HG03565 (cell line): Measurements from ENCODE around the gene WDR62.

ENCODE experiments used
- ATAC-seq: cut with Tn5 transposase; IDR thresholded peaks from one replicate; pipeline ENCODE4 v1.9.1; 2021; ENCODE audit warnings: mild to moderate bottlenecking, moderate library complexity; ENCODE audit not compliant: unreplicated experiment

The WDR62 gene

DNA sequence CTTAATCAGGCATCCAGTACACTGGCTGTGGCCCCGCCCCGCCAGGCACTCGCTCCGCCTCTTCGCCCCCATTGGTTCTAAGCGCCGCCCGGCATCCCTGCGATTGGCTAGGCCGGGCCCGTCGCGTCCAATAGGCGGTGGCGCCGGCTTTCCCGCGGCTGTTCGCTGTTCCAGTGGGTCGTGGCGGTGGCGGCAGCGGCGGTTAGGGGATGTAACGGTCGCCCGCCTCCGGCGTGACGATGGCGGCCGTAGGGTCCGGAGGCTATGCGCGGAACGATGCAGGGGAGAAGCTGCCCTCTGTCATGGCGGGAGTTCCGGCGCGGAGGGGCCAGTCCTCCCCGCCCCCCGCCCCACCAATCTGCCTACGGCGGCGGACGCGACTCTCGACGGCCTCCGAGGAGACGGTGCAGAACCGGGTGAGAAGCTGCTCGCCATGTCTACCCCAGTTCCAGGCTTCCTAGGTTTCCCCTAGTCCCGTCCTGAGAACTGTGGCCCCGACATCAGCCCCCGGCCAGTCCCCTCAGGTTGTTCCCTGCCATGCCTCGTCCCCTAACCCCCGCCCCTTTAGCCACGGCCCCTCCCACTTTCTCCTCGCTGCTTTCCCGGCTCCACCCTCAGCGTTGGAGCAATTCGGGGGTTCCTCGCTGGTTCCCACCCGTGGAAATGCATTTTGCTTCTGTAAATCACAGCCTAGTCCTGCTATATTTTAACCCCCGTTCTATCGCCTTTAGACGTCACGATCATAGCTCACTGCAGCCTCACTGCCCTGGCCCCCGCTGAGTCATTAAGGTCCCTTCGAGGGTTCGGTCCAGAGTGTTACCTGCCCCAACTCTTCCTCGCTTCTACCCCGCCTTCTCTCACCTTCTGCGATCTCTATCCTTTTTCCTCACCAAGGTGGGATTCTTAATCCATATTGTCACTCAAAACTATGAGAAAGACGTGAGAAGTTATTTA is at the start of gene WDR62:
Gene WDR62, plus strand, starts transcription at position 165 of the 954 bp plus-strand sequence. Its CDS starts 75 bp downstream, at position 240.
- peak; percentile 58 for ATAC-seq

DNA sequence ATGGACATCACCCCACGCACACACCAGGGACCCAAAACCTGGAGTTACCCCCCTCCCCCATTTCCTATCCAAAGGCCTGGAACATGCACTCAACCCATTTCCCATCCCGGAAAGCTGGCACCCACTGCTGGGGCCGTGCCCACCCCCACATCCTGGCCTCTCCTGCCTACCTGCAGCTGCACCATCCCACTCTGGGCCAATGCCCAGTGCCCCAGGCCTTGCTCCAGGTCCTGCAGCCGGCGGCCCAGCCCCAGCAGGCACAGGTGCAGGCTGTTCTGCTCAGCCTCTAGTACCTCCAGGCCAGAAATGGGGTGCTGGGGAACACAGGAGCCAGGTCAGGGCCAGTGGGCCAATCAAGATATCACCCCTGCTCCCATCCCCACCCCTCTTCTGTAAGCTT is 47.7 kb upstream of the WDR62 start:
- ATAC-seq, result no peak

DNA sequence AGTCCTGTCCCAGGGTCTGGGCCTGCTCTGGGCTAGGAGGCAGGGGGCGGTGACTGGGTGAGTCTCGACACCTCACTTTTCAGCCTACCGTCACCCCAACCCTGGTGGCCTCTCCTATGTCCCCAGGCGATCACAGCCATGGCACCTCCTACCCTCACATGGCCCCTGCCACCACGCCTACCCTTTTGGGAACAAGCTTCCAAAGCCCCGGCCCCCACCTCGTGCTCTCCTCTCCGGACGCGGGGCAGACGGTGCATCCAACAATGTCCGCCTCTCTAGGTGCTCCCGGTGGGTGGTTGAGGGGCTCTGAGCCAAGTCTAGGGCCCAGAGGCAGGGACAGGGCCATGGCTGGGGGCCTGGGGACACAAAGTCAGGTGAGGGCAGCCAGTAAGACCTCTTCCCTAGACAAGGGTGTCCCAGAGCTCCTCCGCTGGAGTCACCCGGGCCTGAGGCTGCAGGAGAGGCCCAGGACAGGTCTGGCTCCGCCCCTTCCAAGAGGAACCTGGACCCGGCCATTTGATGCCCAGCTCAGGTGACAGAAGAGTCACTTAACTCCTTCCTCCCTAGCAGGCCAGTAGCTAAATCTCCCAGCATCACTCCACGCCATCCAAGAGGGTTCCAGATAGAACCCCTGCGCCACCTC is 46.2 kb upstream of the WDR62 start, which contains the start of gene SYNE4:
Gene SYNE4, minus strand, starts transcription at position 478 of the 643 bp plus-strand sequence. Its CDS starts 132 bp downstream, at position 346.
- ATAC-seq, result no peak

DNA sequence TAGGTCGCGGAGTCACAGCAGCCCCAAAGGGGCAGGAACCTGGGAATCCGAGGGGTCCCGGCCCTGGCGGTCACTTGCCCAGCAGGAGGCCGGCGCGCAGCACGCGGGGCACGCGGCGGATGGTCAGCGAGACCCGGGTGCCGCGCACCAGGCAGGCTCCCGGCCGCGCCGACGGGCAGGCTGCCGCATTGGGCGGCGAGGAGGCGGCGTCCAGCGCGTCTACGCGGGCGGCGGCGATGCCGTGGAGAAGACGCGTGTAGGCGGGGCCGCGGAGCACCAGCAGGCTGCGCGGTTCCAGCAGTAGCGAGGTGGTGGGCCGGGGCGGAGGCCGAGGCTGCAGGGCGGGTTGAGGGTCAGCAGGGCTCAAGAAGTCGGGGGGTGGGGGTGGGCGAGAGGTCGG is 45.5 kb upstream of the WDR62 start:
- ATAC-seq, result no peak

DNA sequence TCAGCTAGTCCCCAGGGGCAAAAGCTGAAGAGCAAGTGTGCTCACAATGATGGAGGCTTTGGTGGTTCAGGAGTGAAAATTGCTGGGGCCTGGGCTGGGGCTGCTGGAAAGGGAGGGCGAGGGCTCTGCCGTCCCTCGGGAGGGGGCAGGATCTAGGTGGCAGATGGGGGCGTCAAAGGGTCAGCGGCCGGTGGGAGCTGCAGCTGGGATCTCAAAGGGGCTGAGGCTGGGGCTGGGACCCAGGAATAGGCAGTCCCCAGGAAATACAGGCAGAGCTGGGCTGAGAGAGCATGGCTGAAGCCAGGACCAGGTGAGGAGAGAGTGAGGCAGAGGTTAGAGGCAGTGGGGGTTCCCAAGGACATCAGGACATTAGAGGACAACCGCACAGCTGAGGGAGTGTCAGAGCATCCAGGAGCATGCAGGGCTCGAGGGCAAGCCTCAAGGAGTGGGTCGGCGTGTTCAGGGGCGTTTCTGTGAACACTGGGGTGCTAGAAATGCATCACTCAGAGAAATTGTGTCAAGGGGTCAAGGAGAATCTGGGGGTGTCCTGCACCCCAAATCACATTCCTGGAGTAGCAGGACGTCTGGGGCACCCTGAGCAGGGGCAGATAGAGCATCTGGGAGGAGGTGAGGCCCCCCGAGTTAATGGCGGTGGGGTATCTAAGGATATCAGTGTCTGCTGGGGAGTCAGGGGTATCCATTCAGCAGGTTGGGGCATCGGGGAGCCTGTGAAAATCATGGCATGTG is 44.9 kb upstream of the WDR62 start:
- no peak for ATAC-seq

DNA sequence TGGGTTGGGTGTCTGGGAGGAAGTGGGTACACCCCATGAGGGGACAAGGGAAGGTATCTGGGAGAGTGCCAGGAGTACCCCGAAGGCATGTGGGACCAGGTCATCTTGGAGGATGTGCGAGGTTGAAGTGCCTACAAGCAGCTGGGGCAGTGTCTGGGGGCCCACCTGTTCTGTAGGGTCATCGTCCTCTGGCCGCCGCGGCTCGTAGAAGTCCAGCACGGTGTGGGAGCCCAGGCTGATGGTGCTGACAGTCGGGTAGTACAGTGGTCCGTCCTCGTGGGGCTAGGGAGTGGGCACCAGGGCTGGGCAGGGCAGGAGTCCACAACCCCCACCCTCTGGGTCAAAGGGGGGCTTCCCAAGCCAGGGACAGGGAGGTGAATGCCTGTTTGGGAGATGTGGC is 44.3 kb upstream of the WDR62 start:
- no peak for ATAC-seq

DNA sequence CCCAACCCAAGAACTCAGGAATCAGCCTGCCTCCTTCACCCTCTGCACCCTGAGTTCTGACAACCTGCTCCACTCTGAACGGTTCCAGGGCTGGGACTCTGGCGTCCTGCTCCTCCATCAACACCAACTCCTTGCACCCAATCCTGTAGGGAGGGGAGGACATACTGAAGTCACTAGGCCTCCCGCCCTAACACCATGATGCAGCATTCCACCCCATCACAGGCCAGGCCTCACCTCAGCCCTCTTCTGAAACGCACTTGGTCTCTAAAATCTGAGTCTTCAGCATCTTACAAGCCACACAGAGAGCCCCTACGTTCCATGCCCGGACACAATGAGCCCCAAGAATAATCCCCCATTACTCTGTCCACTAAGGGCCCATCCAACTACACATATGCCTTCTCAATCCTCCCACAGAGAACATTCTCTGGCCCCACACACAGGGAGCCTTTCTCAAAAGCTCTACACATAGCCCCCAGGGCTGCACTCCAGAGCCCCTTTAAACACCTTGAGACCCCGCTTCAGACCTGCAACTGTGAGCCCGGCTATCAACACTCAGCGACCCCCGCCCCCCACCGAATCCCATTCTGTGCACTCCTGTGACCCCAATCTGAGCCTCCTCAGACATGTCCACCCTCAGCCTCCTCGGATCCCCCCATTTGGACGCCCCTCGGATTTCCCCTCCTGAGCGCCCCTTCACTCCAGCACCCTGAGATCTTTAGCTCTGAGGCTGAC is 41.3 kb upstream of the WDR62 start:
- ATAC-seq, result no peak

DNA sequence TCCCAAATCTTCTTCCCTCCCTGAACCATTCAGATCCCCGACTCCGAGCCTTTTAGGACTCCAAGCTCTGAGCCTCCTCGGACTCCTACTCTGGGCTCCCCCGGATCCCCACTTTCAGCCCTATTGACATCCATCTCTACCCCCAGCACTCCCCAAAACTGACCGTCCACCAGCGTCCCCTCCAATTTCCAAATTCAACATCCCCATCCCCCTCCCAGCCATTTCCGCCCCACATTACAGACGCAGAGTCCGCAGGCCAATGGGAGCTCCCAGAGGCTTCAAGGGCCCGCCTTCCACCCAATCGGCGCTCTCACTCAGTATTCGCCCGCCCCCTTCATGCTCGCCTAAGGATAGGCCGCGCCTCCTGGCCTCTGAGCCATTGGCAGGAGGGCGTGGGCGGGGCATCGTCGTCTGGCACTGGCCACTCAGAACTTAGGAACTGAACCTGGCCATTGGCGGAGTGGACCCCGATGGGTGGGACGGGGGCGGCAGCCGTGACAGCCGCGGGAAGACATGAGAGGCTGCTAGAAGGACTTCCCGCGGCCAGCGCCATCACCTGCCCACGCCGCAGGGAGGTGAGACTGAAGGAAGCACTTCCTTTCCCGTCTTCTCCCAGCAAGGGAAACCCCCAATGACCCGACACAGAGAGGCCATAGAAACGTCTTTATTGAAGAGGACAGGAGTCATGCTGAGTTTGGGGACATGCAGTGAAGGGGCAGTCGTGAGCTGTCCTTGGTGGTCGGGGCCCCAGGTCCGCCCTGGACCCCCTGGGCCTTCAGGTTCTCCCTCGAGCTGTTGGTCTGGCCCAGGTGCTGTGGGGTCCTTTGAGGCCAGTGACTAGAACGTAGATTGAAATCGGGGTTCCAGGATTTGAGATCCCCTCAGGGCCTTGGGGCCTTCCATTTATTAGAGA is 40.4 kb upstream of the WDR62 start, which contains the start of gene ALKBH6:
Gene ALKBH6, minus strand, starts transcription at position 202 of the 913 bp plus-strand sequence. CDS start 816 bp downstream, outside the sequence.
- peak; percentile 91 for ATAC-seq

DNA sequence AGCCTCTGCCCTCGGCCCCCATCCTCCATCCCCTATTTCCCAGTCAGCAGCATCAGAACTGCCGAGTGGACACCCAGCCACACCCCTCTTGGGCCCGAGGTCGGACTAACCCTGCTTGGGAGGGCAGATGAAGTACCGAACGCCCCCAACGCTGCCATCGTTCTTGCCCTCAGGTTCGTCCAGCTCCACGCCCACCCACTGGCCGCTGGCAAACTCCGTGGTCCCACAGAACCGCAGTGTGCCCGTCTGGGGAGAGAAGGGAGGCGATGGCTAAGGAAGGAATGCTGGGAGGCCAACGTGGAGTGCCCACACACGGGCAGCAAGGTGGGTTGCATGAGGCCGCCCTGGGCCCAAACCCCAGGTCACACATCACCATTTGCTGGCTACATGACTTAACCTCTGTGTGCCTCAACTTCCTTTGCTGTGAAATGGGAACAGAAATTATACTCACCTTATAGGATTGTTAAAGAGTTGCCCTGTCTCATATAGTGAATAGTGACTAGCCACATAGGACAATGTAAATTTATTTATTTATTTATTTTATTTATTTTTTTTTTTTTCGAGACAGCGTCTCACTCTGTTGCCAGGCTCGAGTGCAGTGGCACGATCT is 35.5 kb upstream of the WDR62 start:
- no peak for ATAC-seq

DNA sequence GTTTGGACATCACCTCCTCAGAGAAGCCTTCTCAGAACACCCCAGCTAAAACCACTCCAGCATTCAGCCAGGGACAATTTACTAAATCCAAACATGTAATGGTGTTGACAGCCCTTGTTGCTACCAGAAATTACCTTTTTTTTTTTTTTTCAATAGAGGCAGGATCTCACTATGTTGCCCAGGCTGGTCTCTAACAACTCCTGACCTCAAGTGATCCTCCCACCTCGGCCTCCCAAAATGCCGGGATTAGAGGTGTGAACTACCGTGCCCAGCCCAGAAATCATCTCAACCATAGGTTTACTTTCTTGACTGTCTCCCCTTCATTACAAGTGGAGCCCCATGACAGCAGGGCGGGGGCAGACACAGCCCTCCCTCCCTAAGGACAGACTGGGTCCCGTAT is 31.3 kb upstream of the WDR62 start:
- no peak for ATAC-seq

DNA sequence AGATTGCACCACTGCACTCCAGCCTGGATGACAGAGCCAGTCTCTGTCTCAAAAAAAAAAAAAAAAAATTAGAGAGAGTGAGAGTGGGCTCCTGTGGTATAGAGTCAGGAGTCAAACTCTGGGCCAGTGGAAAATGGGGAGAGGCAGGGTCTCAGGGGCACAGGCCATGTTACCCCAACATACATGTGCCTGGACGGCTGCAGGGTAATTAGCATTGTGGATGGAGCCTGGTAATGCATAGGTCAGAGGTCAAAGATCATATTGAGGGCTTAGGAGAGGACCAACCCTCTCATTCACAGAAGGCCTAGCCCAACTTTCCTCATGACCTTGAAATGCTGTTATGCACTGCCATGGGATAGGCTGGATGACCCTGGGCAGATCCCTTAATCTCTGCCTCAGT is 29.2 kb upstream of the WDR62 start:
- no peak for ATAC-seq

DNA sequence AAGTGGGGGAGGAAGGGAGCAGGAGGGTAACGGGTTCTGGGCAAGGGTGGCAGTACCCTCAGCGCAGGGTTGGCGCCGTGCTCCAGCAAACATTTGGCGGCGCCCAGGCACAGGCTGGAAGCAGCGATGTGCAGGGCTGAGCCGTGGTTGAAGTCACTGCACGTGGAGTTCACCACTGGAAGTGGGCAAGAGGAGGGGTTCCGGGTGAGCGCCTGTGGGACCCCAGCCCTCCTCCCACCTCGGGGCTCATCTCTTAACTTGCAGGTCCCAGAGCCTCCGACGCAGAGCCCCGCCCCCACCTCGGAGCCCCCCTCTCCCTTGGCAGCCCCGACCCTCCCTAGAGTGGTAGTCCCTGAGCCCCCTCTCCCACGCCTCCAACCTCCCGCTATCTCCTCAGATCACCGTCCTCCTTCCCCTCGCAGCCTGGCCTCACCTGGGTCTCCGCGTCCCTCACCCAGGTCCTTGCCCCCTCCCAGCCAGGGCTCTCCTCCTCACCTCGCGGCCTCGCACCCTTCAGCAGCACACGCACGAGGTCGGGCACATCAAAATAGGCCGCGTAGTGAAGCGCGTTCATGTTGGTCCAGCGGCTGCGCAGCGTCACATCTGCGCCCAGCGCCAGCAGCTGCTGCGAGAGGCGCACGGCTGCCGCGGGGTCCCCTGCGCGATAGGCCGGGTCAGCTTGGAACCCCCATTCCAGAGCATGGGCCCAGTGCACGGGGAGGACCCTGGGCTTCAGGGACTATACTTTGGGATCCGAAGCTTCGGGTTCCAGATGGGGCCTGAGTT is 28.4 kb upstream of the WDR62 start:
- no peak for ATAC-seq

DNA sequence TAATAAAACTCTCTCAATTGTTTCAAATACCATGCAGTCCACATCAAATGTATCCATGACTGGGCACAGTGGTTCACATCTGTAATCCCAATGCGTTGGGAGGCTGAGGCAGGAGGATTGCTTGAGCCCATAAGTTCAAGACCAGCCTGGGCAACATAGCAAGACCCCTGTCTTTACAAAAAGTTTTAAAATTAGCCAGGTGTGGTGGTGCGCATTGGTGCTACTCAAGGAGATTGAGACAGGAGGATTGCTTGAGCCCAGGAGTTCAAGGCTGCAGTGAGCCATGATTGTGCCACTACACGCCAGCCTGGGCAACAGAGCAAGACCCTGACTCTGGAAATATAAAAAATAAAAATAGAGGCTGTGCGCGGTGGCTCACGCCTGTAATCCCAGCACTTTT is 27.0 kb upstream of the WDR62 start:
- ATAC-seq, result no peak

DNA sequence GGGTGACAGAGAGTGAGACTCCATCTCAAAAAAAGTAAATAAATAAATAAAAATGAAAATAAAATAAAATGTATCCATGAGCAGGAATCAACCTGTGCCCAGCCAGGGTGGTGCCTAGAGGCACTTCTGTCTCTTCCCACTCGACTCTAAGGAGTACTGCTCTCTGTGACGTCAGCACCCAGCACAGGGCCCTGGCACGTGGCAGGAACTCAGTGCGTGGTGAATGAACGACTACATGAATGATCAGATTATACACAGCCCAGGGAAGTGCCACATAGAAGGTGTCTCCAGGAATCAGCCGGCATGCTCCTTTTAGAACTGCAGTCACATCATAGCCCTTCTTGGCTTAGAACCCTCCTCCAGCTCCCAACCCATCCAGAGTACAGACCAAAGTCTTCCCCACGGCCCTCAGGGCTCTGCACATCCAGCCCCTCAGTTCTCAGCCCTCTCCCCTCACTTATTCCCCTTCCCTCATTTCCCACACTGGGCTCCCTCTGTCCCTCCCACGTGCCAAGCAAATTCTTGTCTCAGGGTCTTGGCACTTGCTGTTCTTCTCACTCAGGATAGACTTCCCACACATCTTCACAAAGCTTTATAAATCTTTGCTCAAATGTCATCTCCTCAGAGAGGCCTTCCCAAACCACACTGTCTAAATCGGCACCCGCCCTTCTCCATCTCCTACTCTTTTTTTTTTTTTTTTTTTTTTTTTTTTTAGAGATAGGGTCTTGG is 26.2 kb upstream of the WDR62 start:
- no peak for ATAC-seq

DNA sequence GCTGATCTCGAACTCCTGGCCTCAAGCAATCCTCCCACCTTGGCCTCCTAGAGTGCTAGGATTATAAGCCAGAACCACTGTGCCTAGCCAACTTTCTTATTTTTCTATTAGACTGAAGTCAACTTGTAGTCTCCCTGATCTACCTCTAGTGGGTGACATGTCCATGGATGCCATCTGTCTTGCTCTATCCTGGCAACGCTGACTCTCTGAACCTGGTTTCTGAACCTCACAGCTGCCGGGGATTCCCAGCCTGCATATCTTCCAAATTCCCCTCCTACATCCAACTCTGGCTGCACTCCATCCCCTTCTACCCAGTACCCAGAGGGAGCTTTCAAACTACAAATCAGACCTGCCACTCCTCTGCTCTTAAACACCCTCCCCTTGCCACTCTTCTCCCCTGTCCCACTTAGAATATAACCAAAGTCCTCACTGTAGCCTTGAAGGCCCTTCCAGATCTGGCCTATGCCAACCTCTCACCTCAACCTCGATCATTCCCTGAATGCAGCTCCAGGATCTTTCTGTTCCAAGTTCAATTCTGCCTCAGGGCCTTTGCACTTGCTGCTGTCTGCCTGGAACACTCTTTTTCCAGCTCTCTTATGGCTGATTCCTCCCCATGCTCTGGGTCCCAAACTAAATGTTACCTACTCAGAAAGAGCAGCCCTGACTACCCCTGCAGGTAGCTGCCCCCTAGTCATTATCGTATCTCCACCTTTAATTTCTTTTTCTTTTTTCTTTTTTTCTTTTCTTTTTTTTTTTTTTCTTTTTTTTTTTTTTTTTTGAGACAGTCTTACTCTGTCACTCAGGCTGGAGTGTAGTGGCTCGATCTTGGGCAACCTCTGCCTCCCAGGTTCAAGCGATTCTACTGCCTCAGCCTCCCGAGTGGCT is 24.2 kb upstream of the WDR62 start:
- ATAC-seq, result no peak

DNA sequence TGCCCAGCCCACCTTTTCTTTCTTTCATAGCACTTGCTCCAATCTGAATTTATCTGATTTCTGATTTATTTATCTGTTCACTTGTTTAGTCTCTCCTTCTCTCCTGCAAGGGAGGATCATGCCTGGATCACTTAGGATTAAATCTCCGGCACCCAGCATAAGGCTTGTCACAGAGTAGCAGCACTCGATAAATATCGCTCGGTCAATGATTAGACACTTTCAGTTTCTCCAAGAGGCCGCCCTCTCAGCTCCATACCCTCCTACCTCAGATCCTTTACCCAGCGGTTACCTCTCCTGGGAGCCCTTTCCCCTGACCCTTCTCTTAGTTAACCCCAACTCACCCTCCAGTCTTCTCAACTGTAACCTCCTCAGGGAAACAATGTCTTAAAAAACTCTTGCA is 23.4 kb upstream of the WDR62 start:
- ATAC-seq, result no peak
